ENCODE results near the gene NCKAP5.

The NCKAP5 gene

DNA sequence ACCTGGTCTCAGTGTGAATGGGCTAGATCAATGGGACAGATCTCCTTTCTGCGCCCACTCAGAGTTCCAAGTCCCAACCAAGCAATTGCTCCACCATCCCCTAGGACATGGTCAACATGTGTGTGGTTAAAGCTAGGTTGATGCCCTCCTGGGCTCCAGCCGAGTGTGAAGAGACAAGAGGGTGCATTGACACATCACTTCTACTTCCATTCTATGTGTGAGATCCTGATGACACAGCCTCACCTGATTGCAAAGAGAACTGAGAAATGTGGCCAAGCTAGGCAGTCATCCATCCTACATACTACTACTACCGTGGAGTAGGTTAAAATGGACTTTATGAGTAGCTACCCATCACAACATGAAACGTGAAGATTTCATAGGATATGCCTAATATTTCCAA is 106.8 kb downstream of the NCKAP5 start:
- TF ChIP-seq YY1 (IDR thresholded peaks at IDR 0.05; ENCODE audit: low read depth) (no peak), TEAD4 (IDR thresholded peaks at IDR 0.05) (no peak), TCF12 (IDR thresholded peaks at IDR 0.05; ENCODE audit: low read depth) (no peak), EP300 (IDR thresholded peaks at IDR 0.05; ENCODE audit: borderline replicate concordance) (no peak), NFIC (IDR thresholded peaks at IDR 0.05) (no peak), TAF1 (IDR thresholded peaks at IDR 0.05; ENCODE audit: low read depth) (no peak), CREB1 (IDR thresholded peaks at IDR 0.05; ENCODE audit: low read depth) (no peak), ZBTB7A (IDR thresholded peaks at IDR 0.05; ENCODE audit: low read depth) (no peak), RAD21 (IDR thresholded peaks at IDR 0.05; ENCODE audit: low read depth) (no peak), EGR1 (IDR thresholded peaks at IDR 0.05) (no peak), FOXM1 (IDR thresholded peaks at IDR 0.05; ENCODE audit: borderline replicate concordance, low read depth) (no peak), CEBPB (IDR thresholded peaks at IDR 0.05) (no peak)
- TF ChIP-seq, protein P1, sequence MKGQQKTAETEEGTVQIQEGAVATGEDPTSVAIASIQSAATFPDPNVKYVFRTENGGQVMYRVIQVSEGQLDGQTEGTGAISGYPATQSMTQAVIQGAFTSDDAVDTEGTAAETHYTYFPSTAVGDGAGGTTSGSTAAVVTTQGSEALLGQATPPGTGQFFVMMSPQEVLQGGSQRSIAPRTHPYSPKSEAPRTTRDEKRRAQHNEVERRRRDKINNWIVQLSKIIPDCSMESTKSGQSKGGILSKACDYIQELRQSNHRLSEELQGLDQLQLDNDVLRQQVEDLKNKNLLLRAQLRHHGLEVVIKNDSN (IDR thresholded peaks at IDR 0.05): no peak
- TF ChIP-seq, protein P2, sequence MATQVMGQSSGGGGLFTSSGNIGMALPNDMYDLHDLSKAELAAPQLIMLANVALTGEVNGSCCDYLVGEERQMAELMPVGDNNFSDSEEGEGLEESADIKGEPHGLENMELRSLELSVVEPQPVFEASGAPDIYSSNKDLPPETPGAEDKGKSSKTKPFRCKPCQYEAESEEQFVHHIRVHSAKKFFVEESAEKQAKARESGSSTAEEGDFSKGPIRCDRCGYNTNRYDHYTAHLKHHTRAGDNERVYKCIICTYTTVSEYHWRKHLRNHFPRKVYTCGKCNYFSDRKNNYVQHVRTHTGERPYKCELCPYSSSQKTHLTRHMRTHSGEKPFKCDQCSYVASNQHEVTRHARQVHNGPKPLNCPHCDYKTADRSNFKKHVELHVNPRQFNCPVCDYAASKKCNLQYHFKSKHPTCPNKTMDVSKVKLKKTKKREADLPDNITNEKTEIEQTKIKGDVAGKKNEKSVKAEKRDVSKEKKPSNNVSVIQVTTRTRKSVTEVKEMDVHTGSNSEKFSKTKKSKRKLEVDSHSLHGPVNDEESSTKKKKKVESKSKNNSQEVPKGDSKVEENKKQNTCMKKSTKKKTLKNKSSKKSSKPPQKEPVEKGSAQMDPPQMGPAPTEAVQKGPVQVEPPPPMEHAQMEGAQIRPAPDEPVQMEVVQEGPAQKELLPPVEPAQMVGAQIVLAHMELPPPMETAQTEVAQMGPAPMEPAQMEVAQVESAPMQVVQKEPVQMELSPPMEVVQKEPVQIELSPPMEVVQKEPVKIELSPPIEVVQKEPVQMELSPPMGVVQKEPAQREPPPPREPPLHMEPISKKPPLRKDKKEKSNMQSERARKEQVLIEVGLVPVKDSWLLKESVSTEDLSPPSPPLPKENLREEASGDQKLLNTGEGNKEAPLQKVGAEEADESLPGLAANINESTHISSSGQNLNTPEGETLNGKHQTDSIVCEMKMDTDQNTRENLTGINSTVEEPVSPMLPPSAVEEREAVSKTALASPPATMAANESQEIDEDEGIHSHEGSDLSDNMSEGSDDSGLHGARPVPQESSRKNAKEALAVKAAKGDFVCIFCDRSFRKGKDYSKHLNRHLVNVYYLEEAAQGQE (IDR thresholded peaks at IDR 0.05; ENCODE audit: low read depth): no peak
- TF ChIP-seq, protein P3, sequence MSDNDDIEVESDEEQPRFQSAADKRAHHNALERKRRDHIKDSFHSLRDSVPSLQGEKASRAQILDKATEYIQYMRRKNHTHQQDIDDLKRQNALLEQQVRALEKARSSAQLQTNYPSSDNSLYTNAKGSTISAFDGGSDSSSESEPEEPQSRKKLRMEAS (IDR thresholded peaks at IDR 0.05): no peak

DNA sequence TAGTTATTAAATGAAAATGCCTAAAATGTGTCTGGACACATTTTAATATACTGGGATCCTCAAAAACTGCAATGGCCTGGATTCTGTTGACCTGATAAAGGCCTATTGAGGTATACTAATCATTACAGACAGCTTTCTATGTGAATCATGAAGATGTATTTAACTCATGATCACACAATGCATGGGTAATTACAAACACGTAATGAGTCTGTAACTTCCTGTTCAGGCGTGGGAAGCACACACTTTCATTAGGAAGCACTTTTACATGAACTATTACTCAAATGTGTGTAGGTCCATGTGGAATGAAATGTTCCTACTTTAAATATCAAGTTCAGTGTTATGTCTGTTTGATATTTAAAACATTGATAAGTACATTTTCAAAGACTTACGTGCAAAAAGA is 108.7 kb downstream of the NCKAP5 start:
- TF ChIP-seq YY1 (IDR thresholded peaks at IDR 0.05; ENCODE audit: low read depth): no peak
- TF ChIP-seq TEAD4 (IDR thresholded peaks at IDR 0.05): no peak
- no peak for TF ChIP-seq EGR1 (IDR thresholded peaks at IDR 0.05)
- TF ChIP-seq, protein P3 (IDR thresholded peaks at IDR 0.05): no peak

DNA sequence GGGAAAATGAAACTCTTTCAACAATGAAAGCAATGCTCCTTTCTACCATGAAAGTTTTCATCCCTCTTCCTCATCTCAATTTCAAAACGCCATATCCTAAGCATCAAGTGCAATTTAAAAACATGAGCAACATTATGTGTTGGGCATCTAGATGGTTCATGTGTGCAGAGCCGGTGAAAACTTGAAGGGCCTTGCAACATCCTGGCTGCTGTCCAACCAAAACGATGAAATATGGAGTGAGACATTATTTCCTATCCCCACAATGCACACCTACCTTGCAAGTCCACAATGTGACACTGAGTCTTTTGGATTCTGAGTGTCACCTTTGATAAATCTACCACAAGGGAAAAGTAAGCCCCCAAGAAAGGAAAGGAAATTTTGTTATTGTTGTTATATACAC is 110.0 kb downstream of the NCKAP5 start:
- no peak for TF ChIP-seq EP300 (IDR thresholded peaks at IDR 0.05; ENCODE audit: borderline replicate concordance)
- TF ChIP-seq TCF12 (IDR thresholded peaks at IDR 0.05; ENCODE audit: low read depth): no peak
- TF ChIP-seq, protein P3 (IDR thresholded peaks at IDR 0.05): no peak

DNA sequence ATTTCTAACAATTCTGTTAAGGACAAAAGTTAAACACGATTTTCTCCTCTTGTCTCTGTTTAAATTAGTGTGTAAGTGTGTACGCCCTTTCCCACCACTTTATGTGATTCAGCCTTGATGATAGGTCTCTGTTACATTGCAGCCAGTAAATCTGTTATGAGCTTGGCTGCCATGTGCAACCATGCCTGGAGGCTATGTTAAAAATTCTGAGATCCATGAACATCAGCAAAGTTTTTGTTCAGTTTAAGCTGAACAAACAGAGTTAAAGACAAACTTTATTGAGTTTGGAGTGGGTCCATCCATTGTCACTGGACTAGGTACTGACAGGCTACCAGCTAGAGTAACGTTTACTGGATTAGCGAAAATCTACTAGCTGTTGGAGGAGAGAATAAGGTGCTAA is 110.4 kb downstream of the NCKAP5 start:
- TF ChIP-seq YY1 (IDR thresholded peaks at IDR 0.05; ENCODE audit: low read depth) (no peak), EGR1 (IDR thresholded peaks at IDR 0.05) (no peak), FOXM1 (IDR thresholded peaks at IDR 0.05; ENCODE audit: borderline replicate concordance, low read depth) (no peak), TAF1 (IDR thresholded peaks at IDR 0.05; ENCODE audit: low read depth) (no peak), EP300 (IDR thresholded peaks at IDR 0.05; ENCODE audit: borderline replicate concordance) (no peak), TCF12 (IDR thresholded peaks at IDR 0.05; ENCODE audit: low read depth) (no peak), TEAD4 (IDR thresholded peaks at IDR 0.05) (no peak), ZBTB7A (IDR thresholded peaks at IDR 0.05; ENCODE audit: low read depth) (no peak), RAD21 (IDR thresholded peaks at IDR 0.05; ENCODE audit: low read depth) (no peak), CEBPB (IDR thresholded peaks at IDR 0.05) (no peak), CREB1 (IDR thresholded peaks at IDR 0.05; ENCODE audit: low read depth) (no peak), NFIC (IDR thresholded peaks at IDR 0.05) (no peak)
- TF ChIP-seq, protein P3 (IDR thresholded peaks at IDR 0.05): no peak
- TF ChIP-seq, protein P1 (IDR thresholded peaks at IDR 0.05): no peak
- TF ChIP-seq, protein P2 (IDR thresholded peaks at IDR 0.05; ENCODE audit: low read depth): no peak

DNA sequence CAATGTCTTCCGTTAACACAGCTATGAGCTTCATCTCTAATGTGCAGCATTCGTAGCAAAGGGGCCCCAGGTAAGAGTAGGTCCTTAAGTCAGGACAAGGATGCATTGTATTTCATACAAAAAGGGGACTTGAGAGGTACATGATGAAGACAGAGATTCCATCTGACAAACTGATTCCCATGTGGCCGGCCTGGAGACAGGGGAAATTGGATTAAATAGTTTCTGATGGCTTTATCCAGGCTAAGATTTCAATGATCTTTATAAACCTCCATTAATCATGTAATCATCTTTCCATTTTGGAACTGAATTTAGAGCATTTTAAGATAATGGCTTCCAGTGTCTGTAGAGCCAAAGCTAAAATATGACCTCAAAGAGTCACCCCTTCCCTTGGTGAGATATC is 111.3 kb downstream of the NCKAP5 start:
- TF ChIP-seq EP300 (IDR thresholded peaks at IDR 0.05; ENCODE audit: borderline replicate concordance) (no peak), RAD21 (IDR thresholded peaks at IDR 0.05; ENCODE audit: low read depth) (no peak), NFIC (IDR thresholded peaks at IDR 0.05) (no peak), FOXM1 (IDR thresholded peaks at IDR 0.05; ENCODE audit: borderline replicate concordance, low read depth) (no peak)
- TF ChIP-seq, protein P2 (IDR thresholded peaks at IDR 0.05; ENCODE audit: low read depth): no peak
